Ishikawa (cell line): ENCODE data around the gene B4GALT5.

Experiments used
- CEBPB ChIP-seq: IDR thresholded peaks from 2 replicates; pipeline ENCODE4 v1.6.1; 2012
- CREB1 ChIP-seq: IDR thresholded peaks from 2 replicates; pipeline ENCODE4 v1.6.1; 2012; ENCODE audit warnings: low read depth
- EP300 ChIP-seq: IDR thresholded peaks from 2 replicates; pipeline ENCODE4 v1.6.1; 2012; ENCODE audit warnings: borderline replicate concordance
- TAF1 ChIP-seq: IDR thresholded peaks from 2 replicates; pipeline ENCODE4 v1.6.1; 2012; ENCODE audit warnings: low read depth, mild to moderate bottlenecking
- TCF12 ChIP-seq: IDR thresholded peaks from 2 replicates; pipeline ENCODE4 v1.6.1; 2012; ENCODE audit warnings: low read depth
- TEAD4 ChIP-seq: IDR thresholded peaks from 2 replicates; pipeline ENCODE4 v1.6.1; 2012
- YY1 ChIP-seq: IDR thresholded peaks from 2 replicates; pipeline ENCODE4 v1.6.1; 2012; ENCODE audit warnings: low read depth
- ZBTB7A ChIP-seq: IDR thresholded peaks from 2 replicates; pipeline ENCODE4 v1.6.1; 2012; ENCODE audit warnings: low read depth
- TF ChIP-seq, protein P1 (sequence below): IDR thresholded peaks from 2 replicates; pipeline ENCODE4 v1.6.1; 2012; ENCODE audit warnings: low read depth, mild to moderate bottlenecking
- TF ChIP-seq, protein P2 (sequence below): IDR thresholded peaks from 2 replicates; pipeline ENCODE4 v1.6.1; 2012
- TF ChIP-seq, protein P3 (sequence below): IDR thresholded peaks from 2 replicates; pipeline ENCODE4 v1.6.1; 2012

DNA sequence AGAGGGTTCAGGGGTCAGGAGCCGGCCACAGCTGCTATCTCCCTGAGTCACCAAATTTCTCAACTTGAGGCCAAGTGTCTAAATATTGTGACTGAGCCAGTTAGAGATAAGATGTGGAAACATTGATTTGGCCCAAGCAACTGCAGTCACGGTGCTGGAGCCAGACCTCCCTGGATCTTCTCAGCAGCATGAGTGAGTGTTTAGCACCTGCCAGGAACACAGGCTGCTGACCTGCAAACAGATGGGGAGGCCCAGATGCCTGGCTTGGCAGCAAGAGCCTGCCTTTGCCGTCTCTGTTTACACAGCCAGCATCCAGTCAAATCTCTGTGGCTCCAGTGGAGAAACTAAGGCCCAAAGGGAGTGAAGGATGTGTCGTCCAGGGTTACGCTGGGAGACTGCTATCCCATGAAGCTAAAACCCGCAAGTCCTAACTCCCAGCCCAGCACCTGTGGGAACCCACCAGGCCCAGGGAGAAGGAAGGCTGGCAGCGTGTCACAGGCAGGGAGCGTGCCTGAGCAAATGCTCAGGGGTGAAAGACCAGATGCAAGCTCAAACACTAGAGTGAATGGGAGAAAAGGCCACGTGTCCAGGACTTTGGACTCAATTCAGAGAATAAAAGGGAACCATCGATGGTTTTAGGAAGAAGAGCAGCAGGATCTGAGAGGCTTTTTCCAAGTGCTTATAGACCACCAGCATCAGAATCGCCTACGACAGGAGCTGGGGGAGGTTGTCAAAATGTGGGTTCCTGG lies 129.8 kb downstream of the B4GALT5 start:
- TF ChIP-seq TCF12, result no peak
- TF ChIP-seq CREB1, result no peak
- TF ChIP-seq CEBPB, result no peak
- TF ChIP-seq, protein P1, sequence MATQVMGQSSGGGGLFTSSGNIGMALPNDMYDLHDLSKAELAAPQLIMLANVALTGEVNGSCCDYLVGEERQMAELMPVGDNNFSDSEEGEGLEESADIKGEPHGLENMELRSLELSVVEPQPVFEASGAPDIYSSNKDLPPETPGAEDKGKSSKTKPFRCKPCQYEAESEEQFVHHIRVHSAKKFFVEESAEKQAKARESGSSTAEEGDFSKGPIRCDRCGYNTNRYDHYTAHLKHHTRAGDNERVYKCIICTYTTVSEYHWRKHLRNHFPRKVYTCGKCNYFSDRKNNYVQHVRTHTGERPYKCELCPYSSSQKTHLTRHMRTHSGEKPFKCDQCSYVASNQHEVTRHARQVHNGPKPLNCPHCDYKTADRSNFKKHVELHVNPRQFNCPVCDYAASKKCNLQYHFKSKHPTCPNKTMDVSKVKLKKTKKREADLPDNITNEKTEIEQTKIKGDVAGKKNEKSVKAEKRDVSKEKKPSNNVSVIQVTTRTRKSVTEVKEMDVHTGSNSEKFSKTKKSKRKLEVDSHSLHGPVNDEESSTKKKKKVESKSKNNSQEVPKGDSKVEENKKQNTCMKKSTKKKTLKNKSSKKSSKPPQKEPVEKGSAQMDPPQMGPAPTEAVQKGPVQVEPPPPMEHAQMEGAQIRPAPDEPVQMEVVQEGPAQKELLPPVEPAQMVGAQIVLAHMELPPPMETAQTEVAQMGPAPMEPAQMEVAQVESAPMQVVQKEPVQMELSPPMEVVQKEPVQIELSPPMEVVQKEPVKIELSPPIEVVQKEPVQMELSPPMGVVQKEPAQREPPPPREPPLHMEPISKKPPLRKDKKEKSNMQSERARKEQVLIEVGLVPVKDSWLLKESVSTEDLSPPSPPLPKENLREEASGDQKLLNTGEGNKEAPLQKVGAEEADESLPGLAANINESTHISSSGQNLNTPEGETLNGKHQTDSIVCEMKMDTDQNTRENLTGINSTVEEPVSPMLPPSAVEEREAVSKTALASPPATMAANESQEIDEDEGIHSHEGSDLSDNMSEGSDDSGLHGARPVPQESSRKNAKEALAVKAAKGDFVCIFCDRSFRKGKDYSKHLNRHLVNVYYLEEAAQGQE, result no peak
- no peak for TF ChIP-seq YY1
- TF ChIP-seq, protein P2, sequence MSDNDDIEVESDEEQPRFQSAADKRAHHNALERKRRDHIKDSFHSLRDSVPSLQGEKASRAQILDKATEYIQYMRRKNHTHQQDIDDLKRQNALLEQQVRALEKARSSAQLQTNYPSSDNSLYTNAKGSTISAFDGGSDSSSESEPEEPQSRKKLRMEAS, result no peak
- TF ChIP-seq, protein P3, sequence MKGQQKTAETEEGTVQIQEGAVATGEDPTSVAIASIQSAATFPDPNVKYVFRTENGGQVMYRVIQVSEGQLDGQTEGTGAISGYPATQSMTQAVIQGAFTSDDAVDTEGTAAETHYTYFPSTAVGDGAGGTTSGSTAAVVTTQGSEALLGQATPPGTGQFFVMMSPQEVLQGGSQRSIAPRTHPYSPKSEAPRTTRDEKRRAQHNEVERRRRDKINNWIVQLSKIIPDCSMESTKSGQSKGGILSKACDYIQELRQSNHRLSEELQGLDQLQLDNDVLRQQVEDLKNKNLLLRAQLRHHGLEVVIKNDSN, result no peak
- no peak for TF ChIP-seq ZBTB7A
- no peak for TF ChIP-seq EP300
- TF ChIP-seq TAF1, result no peak
- no peak for TF ChIP-seq TEAD4
